A549 (cell line): ENCODE data around the gene PKM. TPM values are rescaled to one million over a fixed set of nuclear protein-coding genes. Genes with fewer than 3 reads are reported as not detected.

Experiments
- ATAC-seq, 2 experiments: fragments of 200-7000 bp in 1 of 2; fragments of >200 bp in 1 of 2; cut with Nextera tagmentation in 1 of 2; cut with Tn5 transposase in 1 of 2; 3 replicates each; pipeline versions ENCODE4 v1.8.0 to v1.9.1; 2018 to 2020; ENCODE audit warnings: mild to moderate bottlenecking in 1 of 2, moderate library complexity in 1 of 2
- CTCF ChIA-PET: fragments of 300-600 bp; sonication (Branson Sonifier 250); formaldehyde crosslinking; extraction: SDS; loops from one replicate; lab custom pipeline; 2021; ENCODE audit warnings: antibody characterized with exemption, inconsistent platforms; lab: Yijun Ruan, JAX
- POLR2A ChIA-PET: fragments of 350-600 bp; formaldehyde crosslinking; extraction: SDS; loops from one replicate; lab custom pipeline; 2021; ENCODE audit warnings: antibody characterized with exemption, inconsistent platforms; lab: Yijun Ruan, JAX
- DNase-seq, 2 experiments: peaks; one replicate each; pipeline versions ENCODE4 v3.0.0 to v3.0.0-alpha.2; 2011 to 2016; ENCODE audit warnings: low read depth in 1 of 2, low spot score in 1 of 2
- FAIRE-seq: peaks from 2 replicates; lab custom pipeline; 2011; peaks lifted over from hg19 to GRCh38; lab: Jason Lieb, UNC
- H3K27ac ChIP-seq, 2 experiments: fragments of >200 bp; sonication (Bioruptor Twin); formaldehyde crosslinking; 3 replicates each; pipeline ENCODE4 v1.5.1; 2016 to 2017
- H3K4me1 ChIP-seq: fragments of >200 bp; sonication (Bioruptor Twin); formaldehyde crosslinking; 3 replicates; pipeline ENCODE4 v1.6.1; 2016
- H3K4me2 ChIP-seq: fragments of >200 bp; sonication (Bioruptor Twin); formaldehyde crosslinking; 3 replicates; pipeline ENCODE4 v1.6.1; 2016
- H3K4me3 ChIP-seq: fragments of >200 bp; sonication (Bioruptor Twin); formaldehyde crosslinking; 3 replicates; pipeline ENCODE4 v1.5.1; 2016
- H3K9me3 ChIP-seq: fragments of >200 bp; sonication (Bioruptor Twin); formaldehyde crosslinking; 3 replicates; pipeline ENCODE4 v1.6.1; 2016
- CBX2 ChIP-seq: fragments of 200-600 bp; sonication (generic); IDR thresholded peaks from 2 replicates; pipeline ENCODE4 v1.6.1; 2016; ENCODE audit warnings: low read depth, mild to moderate bottlenecking, borderline replicate concordance
- CEBPB ChIP-seq, 2 experiments: fragments of >200 bp in 1 of 2; sonication (Bioruptor Twin) in 1 of 2; formaldehyde crosslinking in 1 of 2; IDR thresholded peaks; 2 replicates each; pipeline ENCODE4 v1.6.1; 2012 to 2016
- EHF ChIP-seq: fragments of 250-450 bp; sonication (Bioruptor Pico); IDR thresholded peaks from 2 replicates; pipeline ENCODE4 v1.5.0; 2020; ENCODE audit warnings: mild to moderate bottlenecking
- FOSB ChIP-seq: fragments of 250-450 bp; sonication (Bioruptor Pico); IDR thresholded peaks from 2 replicates; pipeline ENCODE4 v1.5.0; 2020; ENCODE audit warnings: mild to moderate bottlenecking, moderate library complexity
- HDAC2 ChIP-seq: fragments of 200-600 bp; sonication (generic); IDR thresholded peaks from 2 replicates; pipeline ENCODE4 v1.6.1; 2016
- HOXA7 ChIP-seq: fragments of 250-450 bp; sonication (Bioruptor Pico); IDR thresholded peaks from 2 replicates; pipeline ENCODE4 v1.5.0; 2020; ENCODE audit warnings: mild to moderate bottlenecking, moderate library complexity
- MAZ ChIP-seq: fragments of 150-350 bp; IDR thresholded peaks from 2 replicates; pipeline ENCODE4 v1.6.1; 2014; ENCODE audit warnings: antibody characterized with exemption, low read depth, low read length, borderline replicate concordance
- NPAS2 ChIP-seq: fragments of 250-450 bp; sonication (Bioruptor Pico); IDR thresholded peaks from 2 replicates; pipeline ENCODE4 v1.8.0; 2022; ENCODE audit warnings: mild to moderate bottlenecking, moderate library complexity, borderline replicate concordance
- RNF2 ChIP-seq: fragments of 200-600 bp; sonication (generic); IDR thresholded peaks from 2 replicates; pipeline ENCODE4 v1.6.1; 2016; ENCODE audit warnings: low read depth, mild to moderate bottlenecking, antibody characterized with exemption, moderate library complexity, borderline replicate concordance
- SMC3 ChIP-seq: fragments of >200 bp; sonication (Bioruptor Twin); formaldehyde crosslinking; IDR thresholded peaks from 3 replicates; pipeline ENCODE4 v1.6.1; 2018; ENCODE audit warnings: inconsistent platforms
- SREBF2 ChIP-seq: fragments of 450-650 bp; IDR thresholded peaks from 2 replicates; pipeline ENCODE4 v1.6.1; 2014; ENCODE audit warnings: mild to moderate bottlenecking, moderate library complexity
- TFCP2L1 ChIP-seq: fragments of 250-450 bp; sonication (Bioruptor Pico); IDR thresholded peaks from 2 replicates; pipeline ENCODE4 v1.5.0; 2021; ENCODE audit warnings: mild to moderate bottlenecking
- ZNF302 ChIP-seq: fragments of 250-450 bp; sonication (Bioruptor Pico); IDR thresholded peaks from 2 replicates; pipeline ENCODE4 v1.9.0; 2021; ENCODE audit warnings: inconsistent platforms, mild to moderate bottlenecking, moderate library complexity
- WGBS: methylation state at CpG from one replicate; pipeline ENCODE4 v1.1.6; 2017; ENCODE audit errors: missing lambda C conversion rate; 5-methylcytosine and 5-hydroxymethylcytosine counted together
- polyA plus RNA-seq, 4 experiments: library from polyadenylated mRNA; depleted of rRNA in 3 of 4; stranded (reverse); fragments of >200 nt; fragmentation: RNase III in 1 of 4; extraction: RNeasy Plus Mini Kit Qiagen cat#74134 plus additional on column Dnase treatment in 1 of 4; gene quantifications; 2 replicates in 3 of 4; 3 replicates in 1 of 4; pipeline ENCODE4 v1.2.3, GENCODE V29; 2011 to 2017
- TF ChIP-seq, protein P1 (sequence below): fragments of 450-650 bp; IDR thresholded peaks from 2 replicates; pipeline ENCODE4 v1.6.1; 2014; ENCODE audit warnings: antibody characterized with exemption
- TF ChIP-seq, protein P2 (sequence below): fragments of 200-600 bp; sonication (generic); IDR thresholded peaks from 2 replicates; pipeline ENCODE4 v1.6.1; 2016; ENCODE audit warnings: antibody characterized with exemption, mild to moderate bottlenecking, moderate library complexity
- TF ChIP-seq, protein P3 (sequence below): fragments of 250-450 bp; sonication (Bioruptor Pico); IDR thresholded peaks from 2 replicates; pipeline ENCODE4 v1.5.0; 2021; ENCODE audit warnings: mild to moderate bottlenecking, moderate library complexity, borderline replicate concordance
- TF ChIP-seq, protein P4 (sequence below): IDR thresholded peaks from 2 replicates; pipeline ENCODE4 v1.6.1; 2012
- TF ChIP-seq, protein P5 (sequence below): fragments of 150-350 bp; IDR thresholded peaks from 2 replicates; pipeline ENCODE4 v1.6.1; 2014; ENCODE audit warnings: low read depth, mild to moderate bottlenecking, low read length

The PKM gene
- polyA plus RNA-seq, 2 of the 4 experiments (the other 2 are of a cell fraction): 3,443 to 3,848 TPM

DNA sequence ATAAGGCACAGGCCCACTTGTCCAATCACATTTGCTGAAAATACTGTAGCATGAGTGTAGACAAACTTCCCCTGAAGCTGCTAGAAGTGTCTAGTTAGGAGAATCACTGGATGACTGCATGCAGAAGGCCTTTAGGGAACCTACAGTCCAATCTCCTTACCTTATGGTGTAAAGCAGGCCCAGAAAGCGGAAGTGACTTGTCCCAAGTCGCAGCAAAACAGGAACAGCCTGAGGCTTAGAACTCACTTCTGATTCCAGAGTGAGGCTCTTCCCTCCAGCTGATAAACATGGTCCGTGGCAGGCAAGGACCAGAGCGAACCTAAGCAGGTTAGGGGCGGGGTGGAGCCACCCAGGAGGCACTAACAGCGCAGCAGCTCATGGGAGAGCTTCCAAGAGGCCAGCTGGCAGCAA is 35.9 kb downstream of the PKM start:
- no peak for TF ChIP-seq CBX2
- TF ChIP-seq HOXA7 (CRISPR knock-in tag): no peak
- TF ChIP-seq, protein P1, sequence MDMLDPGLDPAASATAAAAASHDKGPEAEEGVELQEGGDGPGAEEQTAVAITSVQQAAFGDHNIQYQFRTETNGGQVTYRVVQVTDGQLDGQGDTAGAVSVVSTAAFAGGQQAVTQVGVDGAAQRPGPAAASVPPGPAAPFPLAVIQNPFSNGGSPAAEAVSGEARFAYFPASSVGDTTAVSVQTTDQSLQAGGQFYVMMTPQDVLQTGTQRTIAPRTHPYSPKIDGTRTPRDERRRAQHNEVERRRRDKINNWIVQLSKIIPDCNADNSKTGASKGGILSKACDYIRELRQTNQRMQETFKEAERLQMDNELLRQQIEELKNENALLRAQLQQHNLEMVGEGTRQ: no peak
- no peak for TF ChIP-seq MAZ
- TF ChIP-seq, protein P2, sequence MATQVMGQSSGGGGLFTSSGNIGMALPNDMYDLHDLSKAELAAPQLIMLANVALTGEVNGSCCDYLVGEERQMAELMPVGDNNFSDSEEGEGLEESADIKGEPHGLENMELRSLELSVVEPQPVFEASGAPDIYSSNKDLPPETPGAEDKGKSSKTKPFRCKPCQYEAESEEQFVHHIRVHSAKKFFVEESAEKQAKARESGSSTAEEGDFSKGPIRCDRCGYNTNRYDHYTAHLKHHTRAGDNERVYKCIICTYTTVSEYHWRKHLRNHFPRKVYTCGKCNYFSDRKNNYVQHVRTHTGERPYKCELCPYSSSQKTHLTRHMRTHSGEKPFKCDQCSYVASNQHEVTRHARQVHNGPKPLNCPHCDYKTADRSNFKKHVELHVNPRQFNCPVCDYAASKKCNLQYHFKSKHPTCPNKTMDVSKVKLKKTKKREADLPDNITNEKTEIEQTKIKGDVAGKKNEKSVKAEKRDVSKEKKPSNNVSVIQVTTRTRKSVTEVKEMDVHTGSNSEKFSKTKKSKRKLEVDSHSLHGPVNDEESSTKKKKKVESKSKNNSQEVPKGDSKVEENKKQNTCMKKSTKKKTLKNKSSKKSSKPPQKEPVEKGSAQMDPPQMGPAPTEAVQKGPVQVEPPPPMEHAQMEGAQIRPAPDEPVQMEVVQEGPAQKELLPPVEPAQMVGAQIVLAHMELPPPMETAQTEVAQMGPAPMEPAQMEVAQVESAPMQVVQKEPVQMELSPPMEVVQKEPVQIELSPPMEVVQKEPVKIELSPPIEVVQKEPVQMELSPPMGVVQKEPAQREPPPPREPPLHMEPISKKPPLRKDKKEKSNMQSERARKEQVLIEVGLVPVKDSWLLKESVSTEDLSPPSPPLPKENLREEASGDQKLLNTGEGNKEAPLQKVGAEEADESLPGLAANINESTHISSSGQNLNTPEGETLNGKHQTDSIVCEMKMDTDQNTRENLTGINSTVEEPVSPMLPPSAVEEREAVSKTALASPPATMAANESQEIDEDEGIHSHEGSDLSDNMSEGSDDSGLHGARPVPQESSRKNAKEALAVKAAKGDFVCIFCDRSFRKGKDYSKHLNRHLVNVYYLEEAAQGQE: no peak
- TF ChIP-seq EHF (CRISPR knock-in tag): no peak
- H3K4me1 ChIP-seq: peaks cover 18% of the 10 kb centered on the region
- FAIRE-seq (no peak), ATAC-seq (peak in 1 of 2 experiments; percentile 3; a peak in 3 of 6 replicates), DNase-seq (peak in 1 of 2 experiments; percentile 35)
- no peak overlapping the region for H3K27ac ChIP-seq
- POLR2A ChIA-PET: no interaction called here
- CTCF ChIA-PET: interaction anchor here (1.5 to 31.0 kb wide), 4 partner anchors 18 to 91 kb away, joined by 3 to 644 read pairs (median 14); partner anchors contain the start of gene PKM
- no peak overlapping the region for H3K4me3 ChIP-seq
- 62% methylated on average over 6 of the region's 6 CpGs for WGBS
- H3K4me2 ChIP-seq: no peak overlapping the region
- H3K9me3 ChIP-seq: no peaks in the 10 kb centered on the region

DNA sequence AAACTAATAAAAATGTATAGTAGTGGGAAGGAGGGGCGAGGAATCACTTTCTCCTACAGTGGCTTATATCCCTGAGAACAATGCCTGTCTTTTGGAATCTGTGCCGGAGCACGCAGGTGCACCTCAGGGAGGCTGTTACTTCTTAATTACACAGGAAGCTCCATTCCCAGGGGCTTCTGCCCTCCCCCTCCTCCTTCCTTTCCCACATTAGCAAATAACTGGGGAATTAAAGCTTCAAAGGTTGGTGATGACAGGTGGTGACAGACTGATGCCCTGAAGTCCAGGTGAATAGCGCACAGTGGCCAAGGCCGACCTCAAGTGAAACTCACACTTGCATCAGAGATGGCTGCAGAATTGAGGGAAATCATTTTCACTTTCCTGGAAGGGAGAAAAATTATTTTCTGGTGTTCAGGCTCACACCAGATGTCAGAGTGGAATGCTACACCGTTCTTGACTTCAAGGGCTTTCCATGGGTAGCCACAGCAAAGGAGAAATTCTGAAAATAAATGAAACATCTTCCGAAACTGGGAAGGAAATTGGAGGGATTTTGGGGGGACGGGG is 37.1 kb downstream of the PKM start:
- TF ChIP-seq SREBF2 (no peak), NPAS2 (CRISPR knock-in tag) (no peak), SMC3 (no peak), CEBPB (IDR thresholded peaks at IDR 0.05) (no peak), FOSB (CRISPR knock-in tag) (no peak), RNF2 (no peak), TFCP2L1 (CRISPR knock-in tag) (no peak), CBX2 (no peak), ZNF302 (CRISPR knock-in tag) (no peak), HDAC2 (no peak)
- TF ChIP-seq, protein P3, sequence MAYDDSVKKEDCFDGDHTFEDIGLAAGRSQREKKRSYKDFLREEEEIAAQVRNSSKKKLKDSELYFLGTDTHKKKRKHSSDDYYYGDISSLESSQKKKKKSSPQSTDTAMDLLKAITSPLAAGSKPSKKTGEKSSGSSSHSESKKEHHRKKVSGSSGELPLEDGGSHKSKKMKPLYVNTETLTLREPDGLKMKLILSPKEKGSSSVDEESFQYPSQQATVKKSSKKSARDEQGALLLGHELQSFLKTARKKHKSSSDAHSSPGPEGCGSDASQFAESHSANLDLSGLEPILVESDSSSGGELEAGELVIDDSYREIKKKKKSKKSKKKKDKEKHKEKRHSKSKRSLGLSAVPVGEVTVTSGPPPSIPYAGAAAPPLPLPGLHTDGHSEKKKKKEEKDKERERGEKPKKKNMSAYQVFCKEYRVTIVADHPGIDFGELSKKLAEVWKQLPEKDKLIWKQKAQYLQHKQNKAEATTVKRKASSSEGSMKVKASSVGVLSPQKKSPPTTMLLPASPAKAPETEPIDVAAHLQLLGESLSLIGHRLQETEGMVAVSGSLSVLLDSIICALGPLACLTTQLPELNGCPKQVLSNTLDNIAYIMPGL (CRISPR knock-in tag): no peak
- TF ChIP-seq, protein P4, sequence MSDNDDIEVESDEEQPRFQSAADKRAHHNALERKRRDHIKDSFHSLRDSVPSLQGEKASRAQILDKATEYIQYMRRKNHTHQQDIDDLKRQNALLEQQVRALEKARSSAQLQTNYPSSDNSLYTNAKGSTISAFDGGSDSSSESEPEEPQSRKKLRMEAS: no peak
- TF ChIP-seq, protein P5, sequence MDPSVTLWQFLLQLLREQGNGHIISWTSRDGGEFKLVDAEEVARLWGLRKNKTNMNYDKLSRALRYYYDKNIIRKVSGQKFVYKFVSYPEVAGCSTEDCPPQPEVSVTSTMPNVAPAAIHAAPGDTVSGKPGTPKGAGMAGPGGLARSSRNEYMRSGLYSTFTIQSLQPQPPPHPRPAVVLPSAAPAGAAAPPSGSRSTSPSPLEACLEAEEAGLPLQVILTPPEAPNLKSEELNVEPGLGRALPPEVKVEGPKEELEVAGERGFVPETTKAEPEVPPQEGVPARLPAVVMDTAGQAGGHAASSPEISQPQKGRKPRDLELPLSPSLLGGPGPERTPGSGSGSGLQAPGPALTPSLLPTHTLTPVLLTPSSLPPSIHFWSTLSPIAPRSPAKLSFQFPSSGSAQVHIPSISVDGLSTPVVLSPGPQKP: no peak
- TF ChIP-seq, all 56 proteins: peak for 0
- WGBS: 88% methylated on average over 8 of the region's 8 CpGs
- Histone ChIP-seq H3K4me2 (no peak overlapping the region), H3K4me3 (no peak overlapping the region), H3K9me3 (no peaks in the 10 kb centered on the region), H3K27ac (no peak overlapping the region), H3K4me1 (peaks cover 10% of the 10 kb centered on the region)
- FAIRE-seq: no peak
- no peak for ATAC-seq
- CTCF ChIA-PET: interaction anchor here (0.8 to 31.0 kb wide), 3 partner anchors 13 to 92 kb away, joined by 3 to 644 read pairs (median 22); partner anchors contain the start of gene PKM
- POLR2A ChIA-PET: no interaction called here
- DNase-seq: no peak
